ENCODE measurements around the gene CFAP99.
"Not testable (repeated sequence)": the region's sequence is repeated elsewhere in the genome, so short reads cannot be mapped to it uniquely, and the experiment has no call there.

Gene CFAP99

DNA sequence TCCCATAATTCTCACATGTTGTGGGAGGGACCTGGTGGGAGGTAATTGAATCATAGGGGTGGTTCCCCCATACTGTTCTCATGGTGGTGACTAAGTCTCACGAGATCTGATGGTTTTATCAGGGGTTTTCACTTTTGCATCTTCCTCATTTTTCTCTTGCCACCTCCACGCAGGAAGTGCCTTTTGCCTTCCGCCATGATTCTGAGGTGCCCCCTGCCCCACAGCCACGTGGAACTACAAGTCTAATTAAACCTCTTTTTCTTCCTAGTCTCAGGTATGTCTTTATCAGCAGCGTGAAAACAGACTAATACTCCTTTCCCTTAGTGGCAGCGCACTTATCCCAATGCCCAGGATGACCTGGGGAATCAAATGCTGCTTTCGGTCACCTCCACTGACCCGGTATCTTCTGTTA lies 35.5 kb upstream of the CFAP99 start:
- H3K27ac ChIP-seq (ENCODE audit: low read length); H3K27me3 ChIP-seq (ENCODE audit: low read depth, low read length); H3K9me3 ChIP-seq (ENCODE audit: control insufficient read depth in 1 of 2, low read length in 2 of 2); H3K36me3 ChIP-seq (ENCODE audit: control insufficient read depth in 1 of 2, insufficient read depth in 2 of 2, low read length in 2 of 2); H3K4me3 ChIP-seq (ENCODE audit: low read depth in 1 of 2, low read length in 2 of 2); H3K4me1 ChIP-seq (ENCODE audit: control insufficient read depth in 1 of 2, insufficient read depth in 2 of 2, low read length in 2 of 2): not testable (repeated sequence)

DNA sequence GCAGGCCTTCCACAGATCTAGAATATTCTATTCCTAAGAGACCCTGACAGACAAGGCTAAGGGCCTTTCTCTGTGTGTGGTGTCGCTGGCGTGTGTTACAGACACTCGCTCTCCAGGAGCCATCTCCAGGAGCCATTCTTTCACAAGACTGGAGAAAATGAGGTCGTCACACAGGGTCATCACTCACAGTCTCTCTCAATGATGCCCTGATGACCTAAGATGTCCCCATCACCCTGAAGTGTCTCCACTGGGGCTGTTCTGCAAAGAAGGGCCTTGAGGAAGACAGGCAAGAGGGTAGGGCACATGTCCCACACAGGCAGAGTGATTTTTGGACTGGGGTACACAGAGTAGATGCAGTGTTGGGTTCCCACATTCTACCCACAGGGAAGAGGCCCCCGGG lies 35.0 kb upstream of the CFAP99 start:
- Histone ChIP-seq H3K4me1 (ENCODE audit: control insufficient read depth in 1 of 2, insufficient read depth in 2 of 2, low read length in 2 of 2) (no peaks in the 10 kb centered on the region), H3K36me3 (ENCODE audit: control insufficient read depth in 1 of 2, insufficient read depth in 2 of 2, low read length in 2 of 2) (no peaks in the 10 kb centered on the region), H3K27ac (ENCODE audit: low read length) (no peak overlapping the region), H3K9me3 (ENCODE audit: control insufficient read depth in 1 of 2, low read length in 2 of 2) (no peaks in the 10 kb centered on the region), H3K27me3 (ENCODE audit: low read depth, low read length) (no peaks in the 10 kb centered on the region), H3K4me3 (ENCODE audit: low read depth in 1 of 2, low read length in 2 of 2) (no peak overlapping the region)

DNA sequence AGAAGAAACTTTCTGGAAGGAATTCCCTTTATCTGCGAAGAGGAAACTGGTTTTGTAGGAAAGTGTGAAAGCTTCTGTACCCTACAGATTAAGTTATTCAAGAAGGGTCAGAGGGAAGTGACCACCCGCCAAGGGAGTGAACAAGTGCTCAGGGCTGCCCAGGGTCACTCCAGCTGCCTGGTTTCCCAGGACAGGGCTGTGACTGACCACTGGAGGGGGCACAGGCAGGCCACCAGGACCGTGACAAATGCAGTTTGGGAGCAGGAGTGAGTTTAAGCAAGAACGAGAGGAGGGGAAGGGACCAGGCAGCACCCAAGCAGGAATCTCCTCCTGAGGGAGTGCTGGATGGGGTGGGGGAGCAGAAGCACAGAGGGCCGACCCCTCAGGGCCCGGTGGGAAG lies 34.5 kb upstream of the CFAP99 start:
- no peaks in the 10 kb centered on the region for H3K4me1 ChIP-seq (ENCODE audit: control insufficient read depth in 1 of 2, insufficient read depth in 2 of 2, low read length in 2 of 2)
- H3K9me3 ChIP-seq (ENCODE audit: control insufficient read depth in 1 of 2, low read length in 2 of 2) = no peaks in the 10 kb centered on the region
- no peaks in the 10 kb centered on the region for H3K36me3 ChIP-seq (ENCODE audit: control insufficient read depth in 1 of 2, insufficient read depth in 2 of 2, low read length in 2 of 2)
- no peaks in the 10 kb centered on the region for H3K27me3 ChIP-seq (ENCODE audit: low read depth, low read length)
- no peak overlapping the region for H3K27ac ChIP-seq (ENCODE audit: low read length)
- no peak overlapping the region for H3K4me3 ChIP-seq (ENCODE audit: low read depth in 1 of 2, low read length in 2 of 2)

DNA sequence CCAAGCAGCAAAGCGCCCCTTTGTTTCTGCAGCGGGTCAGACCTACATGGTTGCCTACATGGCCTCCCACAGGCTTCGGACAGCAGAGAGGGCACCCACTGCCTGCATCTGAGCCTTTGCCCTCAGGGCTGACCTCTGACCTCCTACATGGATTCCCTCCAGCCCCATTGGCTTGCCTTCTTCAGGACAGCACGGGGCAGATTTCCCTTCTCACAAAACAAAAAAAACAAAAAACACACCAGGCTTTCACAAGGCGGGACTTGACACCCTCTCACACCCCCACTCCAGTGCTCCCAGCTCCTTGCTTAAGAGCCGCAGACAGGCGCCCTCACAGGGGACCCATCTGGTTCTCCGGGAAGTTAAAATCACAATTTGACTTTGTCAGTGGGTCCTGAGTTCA lies 33.2 kb upstream of the CFAP99 start:
- H3K27ac ChIP-seq (ENCODE audit: low read length) = no peak overlapping the region
- no peaks in the 10 kb centered on the region for H3K36me3 ChIP-seq (ENCODE audit: control insufficient read depth in 1 of 2, insufficient read depth in 2 of 2, low read length in 2 of 2)

DNA sequence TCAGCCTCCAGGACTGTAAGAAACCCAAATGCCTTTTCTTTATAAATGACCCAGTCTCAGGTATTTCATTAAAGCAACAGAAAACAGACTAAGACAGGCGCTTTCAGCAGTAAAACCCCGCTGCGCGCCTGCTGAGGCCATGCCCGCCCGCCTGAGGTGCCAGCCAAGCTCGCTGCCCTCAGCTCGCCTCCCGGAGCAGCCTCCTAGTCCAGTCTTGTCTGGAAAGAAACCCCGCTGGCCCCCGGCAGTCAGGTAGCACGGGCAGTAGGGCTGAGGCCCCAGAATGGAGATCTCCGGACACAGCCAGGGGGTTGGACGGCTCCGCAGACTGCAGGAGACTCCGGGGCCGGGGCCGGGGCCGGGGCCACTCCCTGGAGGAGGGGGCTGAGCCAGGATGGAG lies 32.0 kb upstream of the CFAP99 start:
- Histone ChIP-seq H3K4me1 (ENCODE audit: control insufficient read depth in 1 of 2, insufficient read depth in 2 of 2, low read length in 2 of 2) (no peaks in the 10 kb centered on the region), H3K4me3 (ENCODE audit: low read depth in 1 of 2, low read length in 2 of 2) (no peak overlapping the region), H3K9me3 (ENCODE audit: control insufficient read depth in 1 of 2, low read length in 2 of 2) (no peaks in the 10 kb centered on the region), H3K27me3 (ENCODE audit: low read depth, low read length) (no peaks in the 10 kb centered on the region), H3K27ac (ENCODE audit: low read length) (no peak overlapping the region), H3K36me3 (ENCODE audit: control insufficient read depth in 1 of 2, insufficient read depth in 2 of 2, low read length in 2 of 2) (no peaks in the 10 kb centered on the region)

More for the DNA sequence above, 33.2 kb upstream of the CFAP99 start:
- no peaks in the 10 kb centered on the region for H3K27me3 ChIP-seq (ENCODE audit: low read depth, low read length)
- no peak overlapping the region for H3K4me3 ChIP-seq (ENCODE audit: low read depth in 1 of 2, low read length in 2 of 2)
- H3K4me1 ChIP-seq (ENCODE audit: control insufficient read depth in 1 of 2, insufficient read depth in 2 of 2, low read length in 2 of 2) = no peaks in the 10 kb centered on the region
- H3K9me3 ChIP-seq (ENCODE audit: control insufficient read depth in 1 of 2, low read length in 2 of 2) = no peaks in the 10 kb centered on the region

DNA sequence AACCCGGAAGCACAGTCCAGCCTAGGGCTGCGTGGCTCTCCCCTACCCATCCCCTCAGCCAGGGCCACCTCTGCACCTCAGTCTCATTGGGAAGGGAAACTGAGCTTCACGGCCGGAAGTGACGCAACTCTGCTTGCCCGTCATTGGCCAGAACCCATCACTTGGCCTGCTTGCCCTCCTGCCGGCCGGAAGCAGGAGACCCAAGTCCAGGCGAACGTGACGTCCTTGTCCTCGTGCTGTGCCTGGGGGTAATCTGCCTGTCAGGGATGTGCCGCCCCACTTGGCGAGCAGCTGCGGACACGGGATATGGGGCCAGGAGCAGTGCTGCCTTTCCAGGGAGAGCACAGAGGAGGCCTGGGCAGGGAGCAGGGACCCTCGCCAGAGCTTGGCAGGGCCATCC lies 31.5 kb upstream of the CFAP99 start:
- Histone ChIP-seq H3K9me3 (ENCODE audit: control insufficient read depth in 1 of 2, low read length in 2 of 2) (no peaks in the 10 kb centered on the region), H3K4me3 (ENCODE audit: low read depth in 1 of 2, low read length in 2 of 2) (no peak overlapping the region), H3K27me3 (ENCODE audit: low read depth, low read length) (no peaks in the 10 kb centered on the region), H3K27ac (ENCODE audit: low read length) (no peak overlapping the region), H3K4me1 (ENCODE audit: control insufficient read depth in 1 of 2, insufficient read depth in 2 of 2, low read length in 2 of 2) (no peaks in the 10 kb centered on the region), H3K36me3 (ENCODE audit: control insufficient read depth in 1 of 2, insufficient read depth in 2 of 2, low read length in 2 of 2) (no peaks in the 10 kb centered on the region)

DNA sequence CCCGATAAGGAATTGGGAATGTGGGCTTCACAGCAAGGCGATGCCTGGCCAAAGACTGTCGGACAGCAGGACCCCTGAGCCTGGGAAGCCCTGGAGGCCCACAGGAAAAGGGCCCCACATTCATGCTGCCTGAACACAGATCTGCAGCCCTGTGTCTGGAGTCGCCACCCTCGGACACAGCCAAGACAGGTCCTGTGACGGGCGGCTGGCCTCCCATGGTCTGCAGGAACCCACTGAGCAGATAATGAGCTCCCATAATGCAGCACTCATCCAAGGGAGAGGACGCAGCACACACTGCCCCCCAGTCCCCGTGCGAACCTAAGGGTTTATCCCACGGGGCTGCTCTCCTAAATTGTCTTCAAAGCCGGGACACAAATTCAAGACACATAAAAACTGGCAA lies 30.9 kb upstream of the CFAP99 start:
- no peaks in the 10 kb centered on the region for H3K9me3 ChIP-seq (ENCODE audit: control insufficient read depth in 1 of 2, low read length in 2 of 2)
- no peaks in the 10 kb centered on the region for H3K27me3 ChIP-seq (ENCODE audit: low read depth, low read length)
- no peaks in the 10 kb centered on the region for H3K36me3 ChIP-seq (ENCODE audit: control insufficient read depth in 1 of 2, insufficient read depth in 2 of 2, low read length in 2 of 2)
- no peaks in the 10 kb centered on the region for H3K4me1 ChIP-seq (ENCODE audit: control insufficient read depth in 1 of 2, insufficient read depth in 2 of 2, low read length in 2 of 2)
- H3K27ac ChIP-seq (ENCODE audit: low read length) = no peak overlapping the region
- H3K4me3 ChIP-seq (ENCODE audit: low read depth in 1 of 2, low read length in 2 of 2) = no peak overlapping the region

DNA sequence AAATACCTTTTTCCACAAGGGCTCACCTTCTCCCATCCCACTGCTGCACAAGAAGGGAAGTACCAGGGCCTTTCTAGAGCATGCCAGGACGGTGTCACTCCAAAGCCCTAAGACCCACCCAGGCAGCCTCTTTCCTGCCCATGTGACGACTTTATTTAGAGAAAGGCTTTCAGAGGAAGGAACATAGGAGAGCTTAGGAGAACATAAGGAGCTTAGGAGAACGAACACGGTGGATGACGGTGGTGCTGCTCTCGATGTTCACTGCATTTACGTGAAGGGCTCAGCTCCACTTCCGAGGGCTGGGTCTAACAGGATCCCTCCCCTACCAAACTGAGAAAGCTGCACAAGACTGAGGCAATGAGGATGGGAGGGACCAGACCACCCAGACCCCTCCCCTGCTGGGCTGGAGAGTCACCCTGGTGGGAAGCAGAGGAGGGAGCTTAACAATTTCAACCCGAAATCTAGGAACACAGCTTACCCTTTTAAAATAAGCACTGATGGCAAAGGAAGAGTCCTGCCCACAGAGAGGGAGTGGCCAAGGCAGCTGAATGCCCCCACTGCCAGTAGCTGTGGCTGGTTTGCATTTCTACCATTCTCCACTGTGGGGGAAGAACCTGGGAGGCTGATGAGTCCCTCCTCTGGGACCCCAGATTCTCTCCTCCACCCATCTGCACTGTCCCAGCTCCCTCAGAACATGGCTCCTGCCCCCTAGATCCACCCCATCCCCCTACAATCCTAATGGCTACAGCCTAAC lies 30.1 kb upstream of the CFAP99 start:
- H3K36me3 ChIP-seq (ENCODE audit: control insufficient read depth in 1 of 2, insufficient read depth in 2 of 2, low read length in 2 of 2) = no peaks in the 10 kb centered on the region
- no peak overlapping the region for H3K27ac ChIP-seq (ENCODE audit: low read length)
- no peaks in the 10 kb centered on the region for H3K9me3 ChIP-seq (ENCODE audit: control insufficient read depth in 1 of 2, low read length in 2 of 2)
- H3K4me3 ChIP-seq (ENCODE audit: low read depth in 1 of 2, low read length in 2 of 2) = no peak overlapping the region
- no peaks in the 10 kb centered on the region for H3K27me3 ChIP-seq (ENCODE audit: low read depth, low read length)
- H3K4me1 ChIP-seq (ENCODE audit: control insufficient read depth in 1 of 2, insufficient read depth in 2 of 2, low read length in 2 of 2) = no peaks in the 10 kb centered on the region

DNA sequence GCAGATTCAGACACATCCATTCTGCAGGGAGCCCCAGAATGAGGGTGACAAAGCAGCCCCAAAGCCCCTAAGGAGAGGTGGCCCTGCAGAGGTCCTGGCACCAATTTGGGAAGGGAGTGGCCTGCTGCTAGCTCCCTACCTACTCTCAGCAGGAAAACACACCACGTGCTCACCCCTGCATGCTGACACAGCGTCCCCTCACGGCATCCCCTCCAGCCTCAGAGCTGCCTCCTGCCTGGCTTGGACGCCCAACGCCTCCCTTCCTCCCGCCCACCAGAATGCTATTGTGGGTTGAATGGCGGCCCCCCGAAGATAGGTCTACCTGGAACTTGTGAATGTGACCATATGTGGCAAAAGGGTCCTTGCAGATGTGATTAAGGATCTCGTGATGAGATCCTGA lies 29.1 kb upstream of the CFAP99 start:
- Histone ChIP-seq H3K27me3 (ENCODE audit: low read depth, low read length) (peaks cover 7% of the 10 kb centered on the region), H3K4me3 (ENCODE audit: low read depth in 1 of 2, low read length in 2 of 2) (no peak overlapping the region)

DNA sequence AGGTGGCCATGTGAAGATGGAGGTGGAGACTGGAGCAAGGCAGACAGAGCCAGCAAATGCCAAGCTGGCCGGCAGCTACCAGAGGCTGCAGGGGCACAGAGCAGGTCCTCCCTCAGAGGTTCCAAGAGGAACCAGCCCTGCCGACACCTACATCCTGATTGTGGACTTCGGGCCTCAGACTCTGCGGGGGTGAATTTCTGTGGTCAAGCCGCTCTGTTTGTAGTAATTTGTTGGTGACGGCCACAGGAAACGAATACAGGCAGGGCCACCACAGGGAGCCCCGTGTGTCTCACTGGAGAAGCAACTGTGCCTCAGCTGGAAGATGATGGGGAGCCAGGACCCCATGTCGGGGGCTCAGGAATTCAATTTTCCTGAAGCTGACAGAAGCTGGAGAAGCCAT lies 28.6 kb upstream of the CFAP99 start:
- H3K27me3 ChIP-seq (ENCODE audit: low read depth, low read length) = peaks cover 7% of the 10 kb centered on the region
- H3K9me3 ChIP-seq (ENCODE audit: control insufficient read depth in 1 of 2, low read length in 2 of 2) = no peaks in the 10 kb centered on the region
- no peak overlapping the region for H3K27ac ChIP-seq (ENCODE audit: low read length)
- H3K4me1 ChIP-seq (ENCODE audit: control insufficient read depth in 1 of 2, insufficient read depth in 2 of 2, low read length in 2 of 2) = no peaks in the 10 kb centered on the region
- no peaks in the 10 kb centered on the region for H3K36me3 ChIP-seq (ENCODE audit: control insufficient read depth in 1 of 2, insufficient read depth in 2 of 2, low read length in 2 of 2)
- H3K4me3 ChIP-seq (ENCODE audit: low read depth in 1 of 2, low read length in 2 of 2) = no peak overlapping the region

More for the DNA sequence above, 29.1 kb upstream of the CFAP99 start:
- H3K4me1 ChIP-seq (ENCODE audit: control insufficient read depth in 1 of 2, insufficient read depth in 2 of 2, low read length in 2 of 2) = no peaks in the 10 kb centered on the region
- no peaks in the 10 kb centered on the region for H3K36me3 ChIP-seq (ENCODE audit: control insufficient read depth in 1 of 2, insufficient read depth in 2 of 2, low read length in 2 of 2)
- H3K9me3 ChIP-seq (ENCODE audit: control insufficient read depth in 1 of 2, low read length in 2 of 2) = no peaks in the 10 kb centered on the region
- no peak overlapping the region for H3K27ac ChIP-seq (ENCODE audit: low read length)

DNA sequence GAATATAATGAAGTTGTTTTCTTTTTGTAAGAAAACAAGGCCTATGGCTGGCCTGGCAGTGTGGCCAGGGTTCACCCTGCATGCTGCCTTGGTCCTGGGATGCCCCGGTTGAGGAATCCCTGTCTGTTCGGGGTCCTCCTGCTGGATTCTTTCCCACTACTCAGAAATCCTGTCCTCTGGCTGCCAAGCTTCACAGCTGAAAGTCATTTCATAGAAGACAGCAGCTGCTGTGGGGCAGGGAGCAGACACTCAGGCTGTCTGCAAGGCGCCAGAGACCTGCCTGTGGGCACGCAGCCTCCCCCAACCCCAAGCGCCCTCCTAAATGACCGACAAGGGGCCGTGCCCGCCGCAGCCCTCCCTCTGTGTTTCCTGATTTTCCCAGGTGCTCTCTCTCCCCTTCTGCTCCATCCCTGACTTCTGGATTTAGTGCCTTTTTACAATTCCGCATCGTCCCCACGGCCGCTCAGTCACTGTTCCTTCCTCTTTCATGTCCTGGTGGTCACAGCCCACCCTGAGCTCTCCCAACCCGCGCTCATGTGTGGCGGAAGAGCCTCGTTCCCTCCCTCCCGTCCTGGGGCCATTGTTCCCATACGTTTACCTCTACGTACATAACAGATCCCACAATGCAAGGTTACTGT lies 27.9 kb upstream of the CFAP99 start:
- Histone ChIP-seq H3K27me3 (ENCODE audit: low read depth, low read length) (peaks cover 7% of the 10 kb centered on the region), H3K36me3 (ENCODE audit: control insufficient read depth in 1 of 2, insufficient read depth in 2 of 2, low read length in 2 of 2) (no peaks in the 10 kb centered on the region), H3K9me3 (ENCODE audit: control insufficient read depth in 1 of 2, low read length in 2 of 2) (no peaks in the 10 kb centered on the region), H3K4me1 (ENCODE audit: control insufficient read depth in 1 of 2, insufficient read depth in 2 of 2, low read length in 2 of 2) (no peaks in the 10 kb centered on the region), H3K27ac (ENCODE audit: low read length) (no peak overlapping the region), H3K4me3 (ENCODE audit: low read depth in 1 of 2, low read length in 2 of 2) (no peak overlapping the region)
